HepG2 (cell line): ENCODE measurements around the gene CLTA. TPM values are rescaled to one million over a fixed set of nuclear protein-coding genes. Genes with fewer than 3 reads are reported as not detected.

Source experiments
- ARHGAP35 ChIP-seq: sonication (generic); formaldehyde crosslinking; IDR thresholded peaks from 2 replicates; pipeline ENCODE4 v1.9.0; 2022; ENCODE audit warnings: mild to moderate bottlenecking, inconsistent platforms, moderate library complexity, missing genetic modification reagents, borderline replicate concordance
- MXI1 ChIP-seq: IDR thresholded peaks from 3 replicates; pipeline ENCODE4 v1.6.1; 2012; ENCODE audit warnings: low read depth, low read length, inconsistent platforms, borderline replicate concordance
- PATZ1 ChIP-seq: sonication (generic); formaldehyde crosslinking; IDR thresholded peaks from 2 replicates; pipeline ENCODE4 v1.4.0; 2020; ENCODE audit warnings: missing genetic modification reagents
- POLR2A ChIP-seq, 2 experiments: IDR thresholded peaks; 2 replicates each; pipeline ENCODE4 v1.6.1; 2011; ENCODE audit warnings: low read depth in 2 of 2, low read length in 2 of 2, mild to moderate bottlenecking in 1 of 2, moderate library complexity in 1 of 2; ENCODE audit not compliant: insufficient read depth in 1 of 2
- REL ChIP-seq: sonication (generic); formaldehyde crosslinking; conservative IDR thresholded peaks from 2 replicates; pipeline ENCODE4 v1.8.0; 2022; ENCODE audit warnings: mild to moderate bottlenecking, missing genetic modification reagents, moderate library complexity
- SAP130 ChIP-seq: IDR thresholded peaks from 2 replicates; pipeline ENCODE4 v1.6.1; 2016; ENCODE audit warnings: low read depth
- SATB2 ChIP-seq: sonication (generic); formaldehyde crosslinking; IDR thresholded peaks from 2 replicates; pipeline ENCODE4 v1.5.0; 2020; ENCODE audit warnings: missing genetic modification reagents
- SNAPC4 ChIP-seq: sonication (generic); formaldehyde crosslinking; IDR thresholded peaks from 2 replicates; pipeline ENCODE4 v1.4.0; 2020; ENCODE audit warnings: mild to moderate bottlenecking, missing genetic modification reagents
- TBX3 ChIP-seq: fragments of 450-650 bp; IDR thresholded peaks from 2 replicates; pipeline ENCODE4 v1.6.1; 2017; ENCODE audit warnings: antibody characterized with exemption, mild to moderate bottlenecking, inconsistent platforms, borderline replicate concordance
- TFDP2 ChIP-seq: sonication (generic); formaldehyde crosslinking; IDR thresholded peaks from 2 replicates; pipeline ENCODE4 v1.4.0; 2020; ENCODE audit warnings: missing genetic modification reagents
- THAP9 ChIP-seq: sonication (generic); formaldehyde crosslinking; IDR thresholded peaks from 2 replicates; pipeline ENCODE4; 2020; ENCODE audit warnings: missing genetic modification reagents, mild to moderate bottlenecking, borderline replicate concordance
- ZFP62 ChIP-seq: sonication (generic); formaldehyde crosslinking; IDR thresholded peaks from 2 replicates; pipeline ENCODE4 v1.4.0; 2020; ENCODE audit warnings: missing genetic modification reagents
- ZMYM4 ChIP-seq: sonication (generic); formaldehyde crosslinking; IDR thresholded peaks from 2 replicates; pipeline ENCODE4 v1.8.1; 2023; ENCODE audit warnings: mild to moderate bottlenecking, missing genetic modification reagents
- ZNF17 ChIP-seq: sonication (generic); formaldehyde crosslinking; IDR thresholded peaks from 2 replicates; pipeline ENCODE4 v1.5.0; 2020; ENCODE audit warnings: mild to moderate bottlenecking, missing genetic modification reagents
- ZNF503 ChIP-seq: sonication (generic); formaldehyde crosslinking; IDR thresholded peaks from 2 replicates; pipeline ENCODE4 v1.4.0; 2020; ENCODE audit warnings: missing genetic modification reagents
- ZNF703 ChIP-seq: sonication (generic); formaldehyde crosslinking; IDR thresholded peaks from 2 replicates; pipeline ENCODE4 v1.5.1; 2020; ENCODE audit warnings: missing genetic modification reagents, mild to moderate bottlenecking, moderate library complexity, borderline replicate concordance
- polyA plus RNA-seq, 8 experiments: library from polyadenylated mRNA; depleted of rRNA in 3 of 8; stranded (reverse) in 7 of 8; unstranded in 1 of 8; fragments of >200 nt; fragmentation: Illumina TruSeq in 4 of 8; extraction: Trizol in 4 of 8; gene quantifications; 2 replicates each; pipeline versions ENCODE4 v1.2.1 to v1.2.3, GENCODE V29; 2011 to 2016; ENCODE audit warnings: low read depth in 4 of 8, missing spikeins in 1 of 8, mixed read lengths in 1 of 8; ENCODE audit not compliant: insufficient read depth in 1 of 8
- total RNA-seq, 5 experiments: library from RNA; depleted of rRNA; stranded (reverse); fragments of >200 nt; fragmentation: Illumina TruSeq; extraction: Trizol; gene quantifications; 2 replicates each; pipeline ENCODE4 v1.2.3, GENCODE V29; 2016; ENCODE audit warnings: low read depth in 1 of 5

Gene CLTA
- total and polyA plus RNA-seq, 2 of the 13 experiments (the other 11 are each of a cell fraction or from before 2014, with no cell fraction given) = 143 to 222 TPM

GRCh38 chr9:36207546-36208012, 16.9 kb downstream of the CLTA start (continued):
- TF ChIP-seq PATZ1 (CRISPR knock-in tag) (peak; percentile 58; the same call in 1 of the 2 replicates), ZNF703 (CRISPR knock-in tag) (no peak), ARHGAP35 (no peak), MXI1 (no peak), TBX3 (no peak), REL (CRISPR knock-in tag) (no peak), ZMYM4 (CRISPR knock-in tag) (peak; percentile 62), ZNF503 (CRISPR knock-in tag) (no peak), ZFP62 (CRISPR knock-in tag) (no peak), POLR2A (IDR thresholded peaks at IDR 0.05; ENCODE audit: insufficient read depth in 1 of 2, low read depth in 2 of 2, low read length in 2 of 2) (no peak), SAP130 (CRISPR knock-in tag) (peak; percentile 71), ZNF17 (CRISPR knock-in tag) (no peak), TFDP2 (CRISPR knock-in tag) (0 out of 2 replicates have a peak, but pooled peaks have one; percentile 51), THAP9 (CRISPR knock-in tag) (no peak), SATB2 (CRISPR knock-in tag) (no peak), SNAPC4 (CRISPR knock-in tag) (no peak)
